ENCODE results near the gene TP53BP2.
"Not testable (repeated sequence)": the region's sequence is repeated elsewhere in the genome, so short reads cannot be mapped to it uniquely, and the experiment has no call there.

Gene TP53BP2

DNA sequence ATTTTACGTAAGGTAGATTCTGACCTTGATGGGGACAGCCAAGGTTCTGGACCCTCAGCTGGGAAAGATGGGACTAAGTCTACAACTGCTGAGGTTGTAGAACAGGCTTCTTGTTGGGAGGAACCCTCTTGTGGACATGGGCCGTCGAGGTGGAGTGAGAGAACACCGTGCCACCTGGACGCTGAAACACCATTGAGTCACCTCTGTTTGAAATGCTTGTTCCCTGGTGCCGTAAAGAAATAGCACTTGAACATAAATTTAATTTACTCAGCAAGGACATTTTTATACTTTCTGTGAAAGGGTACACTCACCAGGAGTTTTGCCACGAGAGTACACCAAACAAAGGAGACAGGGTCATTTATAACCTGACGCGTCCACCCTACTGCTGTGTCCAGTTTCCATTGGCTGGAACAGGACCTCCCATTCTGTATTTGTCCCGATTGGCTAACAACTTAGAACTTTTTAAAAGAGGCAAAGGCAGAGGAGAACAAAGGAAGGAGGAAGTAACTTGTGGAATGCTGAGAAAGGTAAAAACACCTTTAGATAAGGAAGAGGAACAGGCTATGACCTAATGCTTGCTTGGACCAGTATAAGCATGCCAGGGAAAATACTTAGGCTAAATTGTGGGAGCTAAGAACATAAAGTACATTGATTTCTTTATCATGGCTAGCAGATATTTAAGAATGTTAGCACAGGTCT is 105.6 kb downstream of the TP53BP2 start:
- not testable (repeated sequence) for DNase-seq

DNA sequence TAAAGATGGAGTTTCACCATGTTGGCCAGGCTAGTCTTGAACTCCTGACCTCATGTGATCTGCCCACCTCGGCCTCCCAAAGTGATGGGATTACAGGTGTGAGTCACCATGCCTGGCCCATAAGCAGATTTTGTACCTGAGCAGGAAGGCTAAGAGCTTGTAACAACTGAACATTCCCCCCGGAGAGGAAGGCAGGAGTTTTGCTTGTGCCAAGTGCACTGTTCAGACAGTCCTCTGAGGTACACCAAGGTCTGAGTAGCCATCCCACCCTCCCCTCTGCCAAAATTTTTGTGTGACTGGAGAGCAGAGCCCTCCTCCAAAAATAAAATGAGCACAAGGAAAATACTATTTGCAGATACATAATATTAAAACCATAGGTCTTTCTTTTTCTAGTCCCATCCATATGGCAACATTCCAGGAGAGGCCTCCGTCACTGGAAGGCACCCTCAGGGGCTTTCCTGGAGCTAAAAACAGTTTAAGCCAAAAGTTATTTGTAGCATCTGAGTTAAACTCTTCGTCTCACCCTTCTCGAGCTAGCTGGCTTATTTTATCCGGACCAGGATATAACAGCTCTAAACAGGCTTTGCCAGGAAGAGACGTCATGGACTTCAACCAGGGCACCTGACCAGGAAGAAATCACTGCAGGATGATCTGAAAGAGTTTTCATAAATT is 106.2 kb downstream of the TP53BP2 start:
- DNase-seq = no peak

DNA sequence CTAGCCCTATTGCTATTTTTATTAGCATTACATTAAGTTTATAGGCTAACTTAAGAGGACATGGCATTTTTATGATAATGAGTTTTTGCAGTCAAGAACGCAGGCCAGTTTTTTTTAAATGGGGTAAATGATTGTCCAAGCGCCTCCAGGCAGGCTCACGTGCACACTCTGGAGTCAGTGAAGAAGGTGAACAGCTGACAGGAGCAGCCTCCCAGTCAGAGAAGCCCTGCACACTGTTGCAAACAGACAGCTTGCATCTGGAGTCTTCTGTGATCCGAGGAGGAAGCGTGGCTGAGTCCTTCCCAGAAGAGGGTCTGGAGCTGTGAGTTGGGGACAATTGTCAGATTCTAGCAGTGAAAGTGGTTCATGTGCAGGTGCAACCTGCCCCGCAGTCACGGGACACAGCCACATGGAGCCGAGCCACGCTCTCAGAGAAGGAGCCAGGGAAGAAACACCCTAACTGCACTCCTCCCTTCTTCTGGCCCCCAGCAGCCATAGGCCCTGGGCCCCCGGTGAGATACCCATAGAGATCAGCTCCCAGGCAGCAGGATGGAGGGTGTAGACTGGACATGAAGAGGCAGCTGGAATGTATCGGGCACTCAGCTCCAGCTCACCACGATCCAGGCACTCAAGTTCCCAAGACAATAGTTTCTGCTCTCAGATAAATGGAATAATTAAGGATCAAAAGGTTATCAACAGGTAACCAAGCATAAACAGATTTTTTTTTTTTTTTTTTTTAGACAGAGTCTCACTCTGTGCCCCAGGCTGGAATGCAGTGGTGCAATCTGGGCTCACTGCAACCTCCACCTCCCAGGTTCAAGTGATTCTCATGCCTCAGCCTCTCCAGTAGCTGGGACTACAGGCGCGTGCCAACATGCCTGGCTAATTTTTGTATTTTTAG is 107.0 kb downstream of the TP53BP2 start:
- DNase-seq = no peak

DNA sequence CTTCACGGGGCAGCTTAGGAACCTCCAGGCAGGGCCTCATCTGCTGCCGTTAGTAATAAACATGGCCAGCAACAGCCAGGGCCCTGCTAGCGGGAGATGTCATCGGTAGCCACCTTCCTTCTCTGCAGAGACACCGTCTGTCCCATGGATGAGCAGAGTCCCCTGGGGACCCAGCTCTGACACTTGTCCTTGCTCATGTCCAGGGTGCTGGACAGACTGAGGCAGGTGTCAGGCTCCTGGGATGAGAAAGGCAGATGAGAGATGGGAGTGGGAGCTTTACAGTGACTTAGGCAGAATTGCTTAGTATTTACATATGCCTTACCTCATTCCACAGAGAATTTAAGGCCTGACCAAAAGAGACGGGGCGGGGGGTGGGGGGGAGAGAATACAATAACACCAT is 108.4 kb downstream of the TP53BP2 start:
- DNase-seq = no peak

DNA sequence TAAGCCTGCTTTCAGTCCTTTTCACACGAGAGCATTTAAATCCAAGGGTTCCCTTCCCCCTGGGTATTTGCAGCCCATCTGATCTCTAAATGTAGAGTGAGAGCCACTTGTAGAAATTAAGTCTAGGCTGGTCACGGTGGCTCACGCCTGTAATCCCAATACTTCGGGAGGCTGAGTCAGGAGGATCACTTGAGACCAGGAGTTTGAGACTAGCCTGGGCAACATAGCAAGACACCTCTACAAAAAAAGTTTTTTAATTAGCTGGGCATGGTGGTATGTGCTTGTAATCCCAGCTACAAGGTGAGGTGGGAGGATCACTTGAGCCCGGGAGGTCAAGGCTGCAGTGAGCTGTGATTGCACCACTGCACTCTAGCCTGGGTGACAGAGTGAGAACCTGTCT is 109.1 kb downstream of the TP53BP2 start:
- DNase-seq = not testable (repeated sequence)

DNA sequence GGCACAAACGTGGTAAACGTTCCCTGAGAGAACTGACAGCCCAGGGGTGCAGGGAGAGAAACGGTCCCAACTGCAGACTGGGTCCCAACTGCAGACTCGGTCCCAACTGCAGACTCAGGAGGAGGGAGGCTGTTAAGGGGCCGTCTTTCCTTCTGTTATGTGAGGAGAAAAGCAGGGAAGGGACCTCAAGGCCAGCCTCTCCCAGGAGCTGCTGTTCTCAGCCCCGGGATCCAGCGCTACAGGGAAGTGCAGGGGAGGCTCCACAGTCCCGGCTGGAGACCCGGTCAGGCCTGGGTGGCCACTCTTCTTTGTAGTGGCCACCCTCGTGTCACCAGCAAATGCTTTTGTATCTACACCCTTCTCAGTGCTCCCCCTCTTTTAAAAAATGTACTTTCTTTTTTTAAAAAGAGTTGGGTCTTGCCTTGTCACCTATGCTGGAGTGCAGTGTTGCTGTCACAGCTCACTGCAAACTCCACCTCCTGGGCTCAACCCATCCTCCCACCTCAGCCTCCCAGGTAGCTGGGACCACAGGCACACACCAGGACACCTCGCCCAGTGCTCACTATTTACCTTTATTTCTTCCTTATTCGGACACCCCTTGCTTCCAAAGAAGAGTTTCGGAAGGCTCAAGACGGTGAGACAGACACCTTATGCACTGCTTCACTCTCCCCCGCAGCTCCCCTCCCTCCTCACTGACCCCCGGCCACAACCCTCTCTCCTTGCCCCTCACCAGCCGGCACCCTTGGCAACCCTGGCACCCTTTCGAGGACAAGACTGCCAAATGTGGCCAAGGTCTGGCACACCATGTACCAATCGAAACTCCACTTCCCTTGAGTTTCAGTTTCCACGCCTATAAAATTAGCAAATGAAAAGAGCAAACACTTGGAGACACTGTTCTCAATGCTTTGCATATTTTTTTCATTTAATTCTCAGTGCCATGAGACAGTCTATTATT is 111.6 kb downstream of the TP53BP2 start:
- DNase-seq = no peak

DNA sequence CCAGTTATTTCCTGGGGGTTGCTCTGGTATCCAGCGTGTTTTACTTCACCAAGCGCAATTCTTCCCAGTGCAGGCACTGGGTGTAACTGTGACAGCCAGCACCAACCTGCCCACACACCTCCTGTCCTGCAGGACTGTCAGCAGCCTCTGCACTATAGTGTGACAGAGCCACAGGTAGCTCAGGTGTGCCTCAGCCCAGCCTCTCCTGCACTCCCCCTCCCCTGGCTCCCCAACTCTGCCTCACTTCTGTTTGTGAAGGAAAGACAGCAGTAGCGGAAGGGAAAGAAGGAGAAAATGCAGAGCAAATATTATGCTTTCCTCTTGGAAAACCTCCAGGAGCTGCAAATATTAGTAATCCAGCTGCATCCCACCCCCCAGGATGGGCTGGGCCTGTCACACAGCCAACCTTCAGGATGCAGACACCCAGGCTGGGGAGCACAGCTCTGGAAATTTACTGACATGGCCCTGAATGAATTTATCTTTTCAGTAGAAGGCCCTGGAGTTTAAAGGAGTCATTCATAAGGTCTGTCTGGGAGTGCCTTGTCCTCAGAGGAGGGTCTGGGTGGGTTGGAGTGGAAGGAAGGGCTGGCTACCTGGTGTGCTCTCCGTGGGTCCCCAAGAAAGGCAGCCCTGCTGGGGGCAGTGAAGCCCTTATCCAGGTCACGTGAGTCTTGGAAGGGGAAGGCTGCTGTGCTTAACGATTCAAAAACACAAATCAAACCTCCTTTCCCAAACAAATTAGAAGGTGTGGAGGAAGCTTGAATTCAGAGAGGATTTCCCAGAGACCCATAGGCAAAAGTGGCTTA is 112.6 kb downstream of the TP53BP2 start:
- DNase-seq = no peak

DNA sequence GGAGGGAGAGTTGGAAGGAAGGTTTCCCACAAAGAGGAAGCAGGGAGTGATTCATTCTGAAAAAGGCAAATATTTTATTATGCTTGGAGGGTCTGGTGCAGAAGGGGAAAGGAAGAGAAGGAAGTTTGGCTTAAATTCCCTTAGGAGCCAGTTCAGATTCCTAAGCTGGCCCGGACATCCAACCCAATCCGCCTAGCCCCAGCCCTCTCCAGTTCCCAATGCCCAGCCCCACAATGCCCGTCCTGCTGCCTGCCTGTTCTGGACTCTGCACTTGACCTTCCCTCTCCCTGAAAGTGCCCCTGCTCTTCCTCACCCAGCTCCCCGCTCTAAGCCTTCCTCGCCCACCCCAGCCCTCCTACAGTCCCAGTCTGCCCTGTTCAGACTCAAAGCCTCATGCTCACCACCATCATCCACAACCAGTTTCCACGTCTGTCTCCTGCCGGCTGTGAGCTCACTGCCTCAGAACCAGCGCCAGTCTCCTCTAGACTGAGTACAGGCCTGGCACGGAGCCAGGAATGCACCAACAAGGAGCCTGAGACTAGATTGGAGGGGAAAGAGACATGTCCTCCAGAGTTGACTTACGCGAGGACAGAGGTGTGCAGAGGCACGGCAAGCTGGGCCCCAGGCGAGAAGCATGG is 114.5 kb downstream of the TP53BP2 start:
- DNase-seq = no peak

DNA sequence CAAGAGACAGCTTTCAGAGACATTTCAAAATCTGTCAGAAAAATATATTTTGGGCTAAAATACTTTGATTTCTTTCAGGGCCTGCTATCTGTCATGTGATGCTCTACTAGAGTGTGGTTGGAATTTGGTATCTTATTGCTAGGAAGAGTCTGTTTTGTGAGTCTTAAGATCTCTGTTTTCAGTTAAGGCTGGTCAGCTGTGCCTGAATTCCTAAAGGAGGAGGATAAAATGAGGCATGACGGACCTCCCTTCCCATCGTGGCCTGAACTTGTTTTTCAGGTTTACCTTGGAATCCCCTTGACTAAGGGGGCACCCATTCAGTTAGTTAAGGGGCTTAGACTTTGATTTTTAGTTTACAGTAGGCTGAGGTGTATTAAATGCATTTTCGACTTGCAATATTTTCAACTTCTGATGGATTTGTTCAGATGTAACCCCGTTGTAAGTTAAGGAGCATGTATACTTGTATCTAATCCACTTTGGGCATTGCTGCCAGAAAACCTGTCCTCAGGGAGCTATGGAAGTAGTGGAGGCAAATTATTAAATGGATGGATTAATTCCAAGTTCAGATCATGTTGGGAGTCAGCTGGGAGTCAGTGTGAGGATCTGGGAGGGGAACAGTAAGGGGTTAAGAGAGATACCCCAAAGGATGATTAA is 115.1 kb downstream of the TP53BP2 start:
- DNase-seq = no peak

DNA sequence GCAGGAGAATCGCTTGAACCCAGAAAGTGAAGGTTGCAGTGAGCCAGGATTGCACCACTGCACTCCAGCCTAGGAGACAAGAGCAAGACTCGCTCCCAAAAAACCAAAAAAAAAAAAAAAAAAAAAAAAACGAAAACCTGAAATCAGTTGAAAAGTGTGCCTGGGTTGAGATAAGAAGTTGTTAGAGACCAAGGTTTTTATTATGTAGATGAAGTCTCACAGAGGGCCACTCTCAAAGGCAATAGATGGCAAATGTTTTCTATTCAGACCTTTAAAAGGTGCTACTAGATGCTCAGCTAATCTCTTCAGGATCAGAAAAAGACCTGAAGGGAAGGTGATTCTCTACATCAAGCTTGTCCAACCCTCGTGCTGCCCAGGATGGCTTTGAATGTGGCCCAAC is 115.8 kb downstream of the TP53BP2 start:
- DNase-seq = no peak
